Osteocyte (in vitro differentiated cells): ENCODE results near the gene IP6K1. TPM values are rescaled to one million over a fixed set of nuclear protein-coding genes. Genes with fewer than 3 reads are reported as not detected.
A peak's percentile ranks its signal among the peaks of the same experiment; 100 is the strongest.
"Not testable (repeated sequence)": the region's sequence is repeated elsewhere in the genome, so short reads cannot be mapped to it uniquely, and the experiment has no call there.

Experiments used
- DNase-seq: peaks from one replicate; pipeline ENCODE4 v3.0.0; 2021; ENCODE audit warnings: mixed read lengths; ENCODE audit not compliant: unreplicated experiment; ENCODE audit errors: extremely low spot score
- H3K27ac Mint-ChIP-seq: one replicate; pipeline ENCODE4 v1.8.0; 2021; ENCODE audit warnings: mild to moderate bottlenecking, mixed read lengths; ENCODE audit not compliant: unreplicated experiment
- H3K27me3 Mint-ChIP-seq: one replicate; pipeline ENCODE4 v1.8.0; 2021; ENCODE audit warnings: mixed read lengths; ENCODE audit not compliant: unreplicated experiment
- H3K36me3 Mint-ChIP-seq: one replicate; pipeline ENCODE4 v1.8.0; 2021; ENCODE audit warnings: mixed read lengths; ENCODE audit not compliant: unreplicated experiment
- H3K4me1 Mint-ChIP-seq: one replicate; pipeline ENCODE4 v1.8.0; 2021; ENCODE audit warnings: mixed read lengths; ENCODE audit not compliant: unreplicated experiment
- H3K4me3 Mint-ChIP-seq: one replicate; pipeline ENCODE4 v1.8.0; 2021; ENCODE audit warnings: mild to moderate bottlenecking, moderate library complexity, mixed read lengths; ENCODE audit not compliant: unreplicated experiment
- H3K9me3 Mint-ChIP-seq: one replicate; pipeline ENCODE4 v1.8.0; 2021; ENCODE audit warnings: mixed read lengths; ENCODE audit not compliant: unreplicated experiment
- total RNA-seq: library from RNA; stranded (reverse); gene quantifications from 2 replicates; pipeline ENCODE4 v1.2.1, GENCODE V29; 2021
- TF ChIP-seq, protein P1 (sequence below): fragments of 200-600 bp; sonication (generic); IDR thresholded peaks from 2 replicates; pipeline ENCODE4 v1.5.0; 2021; ENCODE audit warnings: antibody characterized with exemption, mild to moderate bottlenecking, moderate library complexity

Gene IP6K1
- total RNA-seq, 1 donor from 2014 or later = 66.9 TPM

- TF ChIP-seq, protein P1, sequence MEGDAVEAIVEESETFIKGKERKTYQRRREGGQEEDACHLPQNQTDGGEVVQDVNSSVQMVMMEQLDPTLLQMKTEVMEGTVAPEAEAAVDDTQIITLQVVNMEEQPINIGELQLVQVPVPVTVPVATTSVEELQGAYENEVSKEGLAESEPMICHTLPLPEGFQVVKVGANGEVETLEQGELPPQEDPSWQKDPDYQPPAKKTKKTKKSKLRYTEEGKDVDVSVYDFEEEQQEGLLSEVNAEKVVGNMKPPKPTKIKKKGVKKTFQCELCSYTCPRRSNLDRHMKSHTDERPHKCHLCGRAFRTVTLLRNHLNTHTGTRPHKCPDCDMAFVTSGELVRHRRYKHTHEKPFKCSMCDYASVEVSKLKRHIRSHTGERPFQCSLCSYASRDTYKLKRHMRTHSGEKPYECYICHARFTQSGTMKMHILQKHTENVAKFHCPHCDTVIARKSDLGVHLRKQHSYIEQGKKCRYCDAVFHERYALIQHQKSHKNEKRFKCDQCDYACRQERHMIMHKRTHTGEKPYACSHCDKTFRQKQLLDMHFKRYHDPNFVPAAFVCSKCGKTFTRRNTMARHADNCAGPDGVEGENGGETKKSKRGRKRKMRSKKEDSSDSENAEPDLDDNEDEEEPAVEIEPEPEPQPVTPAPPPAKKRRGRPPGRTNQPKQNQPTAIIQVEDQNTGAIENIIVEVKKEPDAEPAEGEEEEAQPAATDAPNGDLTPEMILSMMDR = no peak
- Mint-ChIP-seq H3K27me3 (no peaks in the 10 kb centered on the region), H3K4me3 (no peak overlapping the region), H3K9me3 (no peaks in the 10 kb centered on the region), H3K4me1 (peaks cover 52% of the 10 kb centered on the region), H3K27ac (peak overlapping the region; percentile 56), H3K36me3 (peaks cover 12% of the 10 kb centered on the region)
- peak; percentile 51 for DNase-seq
These were observed 36.3 kb downstream of the IP6K1 start for GRCh38 chr3:49750056-49750455.

DNA sequence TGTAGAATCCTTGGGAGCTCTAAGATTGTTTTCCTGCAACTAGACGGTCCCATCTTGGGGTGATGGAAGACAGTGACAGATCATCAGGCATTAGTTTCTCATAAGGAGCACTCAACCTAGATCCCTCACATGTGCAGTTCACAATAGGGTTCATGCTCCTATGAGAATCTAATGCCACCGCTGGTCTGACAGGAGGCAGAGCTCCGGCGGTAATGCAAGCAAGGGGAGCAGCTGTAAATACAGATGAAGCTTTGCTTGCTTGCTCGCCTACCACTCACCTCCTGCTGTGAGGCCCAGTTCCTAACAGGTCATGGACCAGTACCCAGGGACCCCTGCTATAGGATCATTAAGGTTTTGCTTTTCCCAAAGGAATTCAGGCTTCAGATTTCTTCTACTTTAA is 37.5 kb downstream of the IP6K1 start:
- Mint-ChIP-seq H3K27ac (peak overlapping the region; percentile 15), H3K4me1 (peaks cover 50% of the 10 kb centered on the region), H3K36me3 (peaks cover 15% of the 10 kb centered on the region)
- not testable (repeated sequence) for H3K27me3 Mint-ChIP-seq, H3K4me3 Mint-ChIP-seq, H3K9me3 Mint-ChIP-seq, DNase-seq

- Mint-ChIP-seq H3K36me3 (peaks cover 13% of the 10 kb centered on the region), H3K27me3 (no peaks in the 10 kb centered on the region), H3K4me3 (no peak overlapping the region), H3K9me3 (no peaks in the 10 kb centered on the region), H3K4me1 (peaks cover 43% of the 10 kb centered on the region), H3K27ac (peak overlapping the region; percentile 80)
- TF ChIP-seq, protein P1 = no peak
- DNase-seq = peak; percentile 63
These were observed 38.4 kb downstream of the IP6K1 start for GRCh38 chr3:49747792-49748480.

GRCh38 chr3:49745986-49746385 is 40.4 kb downstream of the IP6K1 start:
- Mint-ChIP-seq H3K9me3 (no peaks in the 10 kb centered on the region), H3K4me3 (no peak overlapping the region), H3K27ac (no peak overlapping the region), H3K27me3 (no peaks in the 10 kb centered on the region), H3K36me3 (peaks cover 13% of the 10 kb centered on the region), H3K4me1 (peaks cover 38% of the 10 kb centered on the region)
- DNase-seq = no peak
- TF ChIP-seq, protein P1 = no peak

DNA sequence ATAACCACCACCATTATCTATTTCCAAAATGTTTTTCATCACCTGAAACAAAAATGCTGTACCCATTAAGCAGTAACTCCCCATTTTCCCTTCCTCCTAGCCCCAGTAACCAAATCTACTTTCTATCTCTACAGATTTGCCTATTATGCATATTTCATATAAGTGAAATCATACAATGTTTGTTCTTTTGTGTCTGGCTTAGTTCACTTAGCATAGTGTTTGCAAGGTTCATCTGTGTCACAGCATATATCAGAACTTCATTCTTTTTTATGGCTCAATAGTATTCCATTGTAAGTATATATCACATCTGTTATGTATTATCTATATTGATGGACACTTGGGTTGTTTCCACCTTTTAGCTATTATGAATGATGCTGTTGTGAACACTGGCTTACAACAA is 45.9 kb downstream of the IP6K1 start:
- TF ChIP-seq, protein P1 = no peak
- H3K4me3 Mint-ChIP-seq = no peak overlapping the region
- H3K27me3 Mint-ChIP-seq = no peaks in the 10 kb centered on the region
- H3K36me3 Mint-ChIP-seq = peaks cover 27% of the 10 kb centered on the region
- DNase-seq = no peak
- H3K9me3 Mint-ChIP-seq = no peaks in the 10 kb centered on the region
- H3K4me1 Mint-ChIP-seq = peaks cover 4% of the 10 kb centered on the region
- no peak overlapping the region for H3K27ac Mint-ChIP-seq
